Neural progenitor cell (in vitro differentiated cells): ENCODE data around the gene TUBB3.

Experiments used
- EZH2 ChIP-seq: fragments of 200-600 bp; sonication (generic); IDR thresholded peaks from 2 replicates; pipeline ENCODE4 v1.6.1; 2017; ENCODE audit warnings: antibody characterized with exemption, mild to moderate bottlenecking, moderate library complexity
- EZH2phosphoT487 ChIP-seq: fragments of 200-600 bp; sonication (generic); IDR thresholded peaks from 2 replicates; pipeline ENCODE4 v1.6.1; 2017; ENCODE audit warnings: antibody characterized with exemption
- TF ChIP-seq, protein P1 (sequence below): fragments of 200-600 bp; sonication (generic); IDR thresholded peaks from 2 replicates; pipeline ENCODE4 v1.5.1; 2017; ENCODE audit warnings: antibody characterized with exemption, mild to moderate bottlenecking

DNA sequence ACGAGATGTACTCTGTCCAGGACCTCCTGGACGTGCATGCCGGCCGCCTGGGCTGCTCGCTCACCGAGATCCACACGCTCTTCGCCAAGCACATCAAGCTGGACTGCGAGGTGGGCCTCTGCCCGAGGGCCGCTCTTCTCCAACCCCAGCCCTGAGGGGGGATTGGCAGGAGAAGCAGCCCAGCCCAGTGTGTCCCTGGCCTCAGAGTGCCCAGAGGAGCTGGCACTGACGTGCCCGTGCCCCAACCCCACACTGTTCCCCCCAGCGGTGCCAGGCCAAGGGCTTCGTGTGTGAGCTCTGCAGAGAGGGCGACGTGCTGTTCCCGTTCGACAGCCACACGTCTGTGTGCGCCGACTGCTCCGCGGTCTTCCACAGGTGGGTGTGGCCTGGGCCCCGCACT is 41.1 kb downstream of the TUBB3 start:
- TF ChIP-seq, protein P1, sequence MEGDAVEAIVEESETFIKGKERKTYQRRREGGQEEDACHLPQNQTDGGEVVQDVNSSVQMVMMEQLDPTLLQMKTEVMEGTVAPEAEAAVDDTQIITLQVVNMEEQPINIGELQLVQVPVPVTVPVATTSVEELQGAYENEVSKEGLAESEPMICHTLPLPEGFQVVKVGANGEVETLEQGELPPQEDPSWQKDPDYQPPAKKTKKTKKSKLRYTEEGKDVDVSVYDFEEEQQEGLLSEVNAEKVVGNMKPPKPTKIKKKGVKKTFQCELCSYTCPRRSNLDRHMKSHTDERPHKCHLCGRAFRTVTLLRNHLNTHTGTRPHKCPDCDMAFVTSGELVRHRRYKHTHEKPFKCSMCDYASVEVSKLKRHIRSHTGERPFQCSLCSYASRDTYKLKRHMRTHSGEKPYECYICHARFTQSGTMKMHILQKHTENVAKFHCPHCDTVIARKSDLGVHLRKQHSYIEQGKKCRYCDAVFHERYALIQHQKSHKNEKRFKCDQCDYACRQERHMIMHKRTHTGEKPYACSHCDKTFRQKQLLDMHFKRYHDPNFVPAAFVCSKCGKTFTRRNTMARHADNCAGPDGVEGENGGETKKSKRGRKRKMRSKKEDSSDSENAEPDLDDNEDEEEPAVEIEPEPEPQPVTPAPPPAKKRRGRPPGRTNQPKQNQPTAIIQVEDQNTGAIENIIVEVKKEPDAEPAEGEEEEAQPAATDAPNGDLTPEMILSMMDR: no peak
- TF ChIP-seq EZH2 (no peak), EZH2phosphoT487 (no peak)
